ENCODE measurements around the gene TRIM50. TPM values are rescaled to one million over a fixed set of nuclear protein-coding genes. Genes with fewer than 3 reads are reported as not detected.
"Not testable (repeated sequence)": the region's sequence is repeated elsewhere in the genome, so short reads cannot be mapped to it uniquely, and the experiment has no call there.

TRIM50 gene
- total RNA-seq, 1 donor from 2014 or later: not detected

DNA sequence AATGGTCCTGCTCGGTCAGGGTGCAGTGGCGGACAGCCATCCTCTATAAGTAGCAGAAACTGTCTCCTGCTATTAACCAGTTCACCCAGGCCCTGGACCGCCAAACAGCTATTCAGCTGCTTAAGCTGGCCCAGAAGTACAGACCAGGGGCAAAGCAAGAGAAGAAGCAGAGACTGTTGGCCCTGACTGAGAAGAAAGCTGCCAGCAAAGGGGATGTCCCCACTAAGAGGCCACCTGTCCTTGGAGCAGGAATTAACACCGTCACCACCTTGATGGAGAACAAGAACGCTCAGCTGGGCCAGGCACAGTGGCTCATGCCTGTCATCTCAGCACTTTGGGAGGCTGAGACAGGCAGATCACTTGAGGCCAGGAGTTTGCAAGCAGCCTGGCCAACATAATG is 13.6 kb downstream of the TRIM50 start:
- no peak for DNase-seq (ENCODE audit: low spot score)

DNA sequence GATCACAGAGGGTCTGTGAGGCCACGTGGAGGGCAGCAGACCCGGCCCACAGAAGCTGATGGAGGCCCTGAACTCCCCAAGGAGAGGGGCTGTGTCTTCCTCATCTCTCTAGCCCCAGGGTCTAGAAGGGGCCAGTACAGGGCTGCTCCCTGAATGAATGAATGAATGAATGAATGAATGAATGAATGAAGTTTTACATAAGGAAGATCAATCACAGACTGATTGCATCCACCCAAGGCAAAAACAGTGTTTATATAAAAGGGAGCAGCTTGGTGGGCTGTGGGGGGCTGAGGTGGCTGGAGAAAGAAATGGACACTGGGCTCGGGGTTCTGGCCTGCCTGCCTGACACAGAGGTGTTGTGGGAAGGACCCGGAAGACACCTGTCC is 14.4 kb downstream of the TRIM50 start:
- no peak for DNase-seq (ENCODE audit: low spot score)

- DNase-seq (ENCODE audit: low spot score): no peak
These were observed 14.9 kb downstream of the TRIM50 start for GRCh38 chr7:73312831-73313520.

GRCh38 chr7:73311421-73311820 is 16.5 kb downstream of the TRIM50 start:
- DNase-seq (ENCODE audit: low spot score): not testable (repeated sequence)

DNA sequence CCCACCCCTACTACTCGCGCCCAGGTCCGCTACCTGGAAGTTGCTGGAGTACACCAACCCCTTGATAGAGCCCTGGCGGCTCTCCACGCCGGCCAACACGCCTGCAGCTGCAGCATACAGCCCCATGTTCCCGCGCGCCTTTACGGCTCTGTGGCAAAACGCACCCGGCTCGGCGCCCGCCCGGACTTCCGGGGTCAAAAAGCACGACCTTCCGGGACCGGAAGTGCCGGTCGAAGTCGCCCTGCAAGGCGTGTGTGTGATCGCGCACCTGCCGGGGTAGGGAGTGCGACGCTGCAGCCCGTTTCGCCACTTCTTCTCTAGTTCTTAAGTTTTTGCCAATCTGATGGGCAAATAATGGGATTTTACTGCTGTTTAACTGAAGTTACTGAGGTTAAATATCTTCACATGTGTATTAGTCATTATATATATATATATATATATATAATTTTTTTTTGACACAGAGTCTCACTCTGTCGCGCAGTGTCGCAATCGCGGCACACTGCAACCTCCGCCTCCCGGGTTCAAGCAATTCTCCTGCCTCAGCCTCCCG is 19.1 kb downstream of the TRIM50 start, which contains the start of gene NSUN5:
NSUN5 (minus strand) TSS at position 162 of the 550 bp plus-strand sequence; CDS start at position 126, 36 bp downstream.
- DNase-seq (ENCODE audit: low spot score): peak; percentile 91

GRCh38 chr7:73308074-73308664 is 19.7 kb downstream of the TRIM50 start:
- DNase-seq (ENCODE audit: low spot score): peak; percentile 37

- peak; percentile 37 for DNase-seq (ENCODE audit: low spot score)
These were observed 20.4 kb downstream of the TRIM50 start for GRCh38 chr7:73307436-73307835.

DNA sequence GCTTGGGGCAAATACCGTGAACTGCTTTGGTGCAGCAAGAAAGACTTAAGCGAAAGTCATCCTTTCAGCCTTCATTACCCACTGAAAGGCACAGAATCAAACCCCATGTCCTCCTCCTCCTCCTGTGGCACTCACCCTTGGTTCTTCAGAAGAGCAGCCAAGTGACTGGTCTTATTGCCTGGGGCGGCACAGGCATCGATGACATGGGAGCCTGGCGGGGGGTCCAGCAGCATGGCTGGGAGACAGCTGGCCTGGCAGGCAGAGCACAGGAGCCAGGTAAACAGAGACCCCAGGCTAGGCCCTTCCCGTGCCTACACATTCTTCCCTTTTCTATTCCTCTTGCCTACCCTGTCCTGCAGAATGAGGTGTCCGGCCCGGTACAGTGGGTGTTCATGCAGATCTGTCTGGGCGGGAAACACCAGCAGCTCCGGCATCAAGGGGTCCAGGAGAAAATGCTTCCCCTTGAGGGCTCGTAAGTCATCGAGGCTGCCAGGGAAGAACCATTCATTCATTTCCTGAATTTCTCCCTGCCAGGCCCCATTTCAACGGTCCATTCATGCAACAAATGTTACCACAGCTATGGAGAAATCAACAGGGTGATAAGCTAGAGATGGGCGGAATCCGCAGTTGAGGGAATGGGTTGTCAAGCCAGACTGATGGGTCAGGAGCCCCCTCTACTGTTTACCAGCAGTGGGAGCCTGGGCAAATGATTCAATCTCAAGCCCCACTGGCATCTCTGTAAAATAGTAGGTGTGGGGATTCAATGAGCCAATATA is 23.1 kb downstream of the TRIM50 start:
- not testable (repeated sequence) for DNase-seq (ENCODE audit: low spot score)

GRCh38 chr7:73304071-73304470 is 23.8 kb downstream of the TRIM50 start:
- no peak for DNase-seq (ENCODE audit: low spot score)

- DNase-seq (ENCODE audit: low spot score): no peak
These were observed 24.3 kb downstream of the TRIM50 start for GRCh38 chr7:73303546-73303945.

DNA sequence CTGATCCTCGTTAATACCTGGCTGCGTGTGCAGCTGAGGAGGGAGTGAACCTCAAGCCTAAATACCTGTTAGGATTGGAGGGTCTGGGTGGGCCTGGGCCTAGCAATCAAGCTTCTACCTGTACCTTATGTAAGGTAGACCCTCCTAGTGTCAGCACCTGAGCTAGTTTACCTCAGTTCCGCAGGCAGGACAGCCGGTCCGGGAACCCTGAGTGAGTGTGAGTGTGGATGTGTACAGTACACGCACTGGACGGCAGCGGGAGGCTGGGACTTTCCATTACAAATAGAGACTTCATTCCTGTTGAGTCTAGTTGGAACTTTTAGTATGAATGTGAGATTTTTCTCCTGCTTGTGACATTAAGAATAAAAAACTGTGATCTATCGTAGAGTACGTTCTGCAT is 25.0 kb downstream of the TRIM50 start:
- DNase-seq (ENCODE audit: low spot score): not testable (repeated sequence)

- not testable (repeated sequence) for DNase-seq (ENCODE audit: low spot score)
These were observed 26.8 kb downstream of the TRIM50 start for GRCh38 chr7:73301108-73301507.

DNA sequence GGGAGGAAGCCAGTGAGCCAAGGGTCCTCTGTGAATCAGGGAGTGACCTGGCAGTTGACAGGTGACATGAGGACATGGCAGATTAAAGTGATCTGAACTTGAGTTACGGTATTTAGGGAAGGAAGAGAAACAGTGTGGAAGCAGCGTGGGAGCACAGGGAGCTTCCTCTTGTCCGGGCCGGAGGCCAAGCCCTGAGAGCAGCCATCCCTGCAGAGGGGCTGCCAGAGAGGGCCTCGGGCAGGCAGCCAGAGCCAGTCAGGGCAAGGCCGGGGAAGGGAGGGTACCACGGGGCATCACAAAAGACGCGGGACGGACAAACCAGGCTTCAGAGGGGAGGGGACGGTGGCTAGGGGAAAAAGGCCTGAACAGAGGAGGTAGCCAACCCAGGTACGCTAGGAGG is 28.1 kb downstream of the TRIM50 start:
- DNase-seq (ENCODE audit: low spot score): not testable (repeated sequence)

GRCh38 chr7:73297706-73298105 is 30.2 kb downstream of the TRIM50 start:
- not testable (repeated sequence) for DNase-seq (ENCODE audit: low spot score)

DNA sequence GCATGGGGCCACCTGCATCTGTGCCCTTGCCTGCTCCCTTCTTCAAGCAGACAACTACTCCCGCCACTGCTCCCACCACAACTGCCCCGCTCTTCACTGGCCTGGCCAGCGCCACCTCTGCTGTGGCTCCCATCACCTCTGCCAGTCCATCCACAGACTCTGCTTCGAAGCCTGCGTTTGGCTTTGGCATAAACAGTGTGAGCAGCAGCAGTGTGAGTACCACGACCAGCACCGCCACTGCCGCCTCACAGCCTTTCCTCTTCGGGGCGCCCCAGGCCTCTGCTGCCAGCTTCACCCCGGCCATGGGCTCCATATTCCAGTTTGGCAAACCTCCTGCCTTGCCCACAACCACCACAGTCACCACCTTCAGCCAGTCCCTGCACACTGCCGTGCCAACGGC is 30.6 kb downstream of the TRIM50 start:
- not testable (repeated sequence) for DNase-seq (ENCODE audit: low spot score)

DNA sequence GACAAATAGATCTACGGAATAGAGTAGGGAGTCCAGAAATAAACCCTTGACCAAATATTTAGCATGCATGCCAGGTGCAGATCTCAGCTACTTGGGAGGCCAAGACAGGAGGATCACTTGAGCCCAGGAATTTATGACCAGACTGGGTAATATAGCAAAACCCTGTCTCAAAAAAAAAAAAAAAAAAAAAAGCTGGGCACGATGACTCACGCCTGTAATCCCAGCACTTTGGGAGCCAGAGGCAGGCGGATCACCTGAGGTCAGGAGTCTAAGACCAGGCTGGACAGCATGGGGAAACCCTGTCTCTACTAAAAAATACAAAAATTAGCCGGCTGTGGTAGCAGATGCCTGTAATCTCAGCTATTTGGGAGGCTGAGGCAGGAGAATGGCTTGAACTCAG is 50.7 kb downstream of the TRIM50 start:
- not testable (repeated sequence) for DNase-seq (ENCODE audit: low spot score)

DNA sequence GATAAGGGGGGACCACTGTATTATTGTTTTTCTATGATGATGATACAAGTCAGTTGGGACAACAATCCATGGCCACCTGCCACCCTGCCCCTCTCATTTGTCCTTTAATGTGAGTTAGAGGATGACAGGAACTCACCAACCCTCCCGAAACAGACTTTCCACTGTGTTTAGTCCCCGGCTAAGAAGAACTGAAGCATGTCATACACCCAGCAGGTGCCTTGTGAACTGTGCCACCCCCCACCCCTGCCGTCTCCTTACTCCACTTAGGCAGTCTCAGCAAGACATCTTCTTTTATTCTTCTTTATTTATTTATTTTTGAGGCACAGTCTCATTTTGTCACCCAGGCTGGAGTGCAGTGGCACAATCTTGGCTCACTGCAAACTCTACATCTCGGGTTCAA is 60.1 kb downstream of the TRIM50 start:
- not testable (repeated sequence) for DNase-seq (ENCODE audit: low spot score)

DNA sequence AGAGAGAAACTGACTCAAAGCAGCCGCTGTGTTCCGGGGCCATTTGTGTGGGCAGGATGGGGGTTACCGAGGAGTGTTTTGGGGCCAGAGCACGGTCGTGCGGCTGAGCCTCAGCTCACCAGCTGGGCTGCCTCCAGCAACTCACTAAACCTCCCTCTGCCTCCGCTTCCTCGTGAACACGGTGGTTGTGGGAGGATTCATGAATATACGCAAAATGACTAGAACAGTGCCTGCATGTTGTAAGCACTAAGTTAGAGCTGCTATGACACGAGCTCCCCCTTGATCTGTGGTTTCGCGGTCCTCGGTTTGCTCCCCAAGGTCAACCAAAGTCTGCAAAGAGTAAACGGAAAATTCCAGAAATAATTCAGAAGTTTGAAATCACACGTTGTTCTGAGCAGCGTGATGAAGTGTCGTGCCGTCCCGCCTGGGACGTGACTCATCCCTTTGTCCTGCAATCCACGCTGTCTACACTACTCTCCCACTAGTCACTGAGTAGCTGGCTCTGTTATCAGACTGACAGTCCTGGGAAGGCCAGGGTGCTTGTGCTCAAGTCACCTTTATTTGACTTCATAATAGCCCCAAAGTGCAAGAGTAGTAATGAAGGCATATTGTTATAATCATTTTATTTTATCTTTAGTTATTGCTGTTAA is 61.0 kb downstream of the TRIM50 start:
- DNase-seq (ENCODE audit: low spot score): not testable (repeated sequence)

All from ureter (tissue), 1 donor.